Heart right ventricle (tissue), 16 donors: ENCODE data around the gene CMIP. TPM values are rescaled to one million over a fixed set of nuclear protein-coding genes. Genes with fewer than 3 reads are reported as not detected.
A peak's percentile ranks its signal among the peaks of the same experiment; 100 is the strongest.

Source experiments
- ATAC-seq, 8 donors: fragments of 200-7000 bp; cut with Tn5 transposase; one replicate each; pipeline ENCODE4 v1.9.1; 2020; ENCODE audit warnings: mild to moderate bottlenecking in 8 of 8, moderate library complexity in 8 of 8, moderate number of reproducible peaks in 1 of 8
- DNase-seq, 2 donors: peaks; one replicate each; pipeline ENCODE4 v3.0.0-alpha.2; 2020
- H3K27ac ChIP-seq, 10 donors: fragments of 200-600 bp; sonication (generic) in 2 of 10; one replicate each; pipeline versions ENCODE4 v1.5.0 to v1.8.0; 2020 to 2022; ENCODE audit warnings: mild to moderate bottlenecking in 3 of 10
- H3K27me3 ChIP-seq, 7 donors: fragments of 200-600 bp; one replicate each; pipeline ENCODE4 v1.8.0; 2021 to 2022; ENCODE audit warnings: mild to moderate bottlenecking in 2 of 7
- H3K36me3 ChIP-seq, 9 donors: fragments of 200-600 bp; sonication (generic) in 1 of 9; one replicate each; pipeline versions ENCODE4 v1.5.0 to v1.8.0; 2020 to 2022; ENCODE audit warnings: mild to moderate bottlenecking in 2 of 9
- H3K4me1 ChIP-seq, 9 donors: fragments of 200-600 bp; sonication (generic) in 1 of 9; one replicate each; pipeline versions ENCODE4 v1.5.0 to v1.8.0; 2020 to 2022; ENCODE audit warnings: mild to moderate bottlenecking in 4 of 9
- H3K4me3 ChIP-seq, 10 donors: fragments of 200-600 bp; sonication (generic) in 2 of 10; one replicate each; pipeline versions ENCODE4 v1.5.0 to v1.8.0; 2020 to 2022; ENCODE audit warnings: mild to moderate bottlenecking in 7 of 10, moderate library complexity in 2 of 10
- H3K9me3 ChIP-seq, 11 donors: fragments of 200-600 bp in 10 of 11; sonication (generic) in 2 of 11; one replicate each; pipeline versions ENCODE4 v1.5.0 to v1.8.0; 2013 to 2022; ENCODE audit warnings: mild to moderate bottlenecking in 2 of 11, control low read depth in 1 of 11, moderate library complexity in 1 of 11
- CTCF ChIP-seq, 9 donors: fragments of 200-600 bp; sonication (generic) in 2 of 9; IDR thresholded peaks; one replicate each; pipeline versions ENCODE4 v1.5.0 to v1.8.0; 2021 to 2022; ENCODE audit warnings: antibody characterized with exemption in 9 of 9, mild to moderate bottlenecking in 5 of 9, moderate library complexity in 1 of 9
- WGBS, 2 donors: extraction: QIAGEN DNeasy Blood & Tissue Kit; methylation state at CpG; one replicate each; pipeline ENCODE4 v1.1.7; 2013; ENCODE audit warnings: inconsistent platforms in 1 of 2; 5-methylcytosine and 5-hydroxymethylcytosine counted together
- intact Hi-C, 10 donors: fragments of 100-400 bp; cut with DNase I; formaldehyde crosslinking; loops; one replicate each; pipeline versions ENCODE4 v1.11.1 to v1.14.2; 2022
- polyA plus RNA-seq, 2 donors: library from polyadenylated mRNA; stranded (reverse); fragments of 200-250 nt; gene quantifications; one replicate each; pipeline ENCODE4 v1.2.3, GENCODE V29; 2013
- total RNA-seq, 10 donors: library from RNA; stranded (reverse); fragmentation: NEBNext Ultra II Directional in 3 of 10; extraction: Animal tissue kit (Norgen Biotek cat#: 25700) in 3 of 10; gene quantifications; one replicate each; pipeline versions ENCODE4 v1.2.1 to v1.2.4, GENCODE V29; 2021 to 2023
- donor health status: Arrhythmogenic right ventricular cardiomyopathy.
- donor health status: ischemic (EF 13 %, LVEDD 7.1; RV severe dilation, severe dysfunction).
- donor health status: healthy with polysubstance abuse.
- donor health status: DM: no; HTN: yes; CAD: no.
- donor health status: DM: no; HTN: no; CAD: no.
- donor health status: ischemic (EF 25% LVEDD 6.9; RV normal size, moderate dysfunction).
- donor health status: ischemic (EF 25% LVEDD 5.7; RV mildly dilated, moderate dysfunction).
- donor health status: healthy.
- donor health status: DM: yes; HTN: yes; CAD: no.
- donor health status: Ischemic cardiomyopathy.
- donor health status: ischemic (EF 35%, LVEDD 5.7; RV mildly dilated, moderate dysfunction).
- donor health status: nonischemic (EF 11% LVEDD 7.7; RV severe dilation, severe dysfunction).
- donor health status: DM: yes; HTN: yes; CAD: no.
- donor health status: PGD.
- donor health status: ischemic (EF 29% LVEDD 5.4; RV normal size, mild dysfunction).
- donor health status: nonischemic (EF 23%, LVEDD 6.1; RV moderate dilation, normal function).

Gene CMIP
- total and polyA plus RNA-seq, 12 donors = 5.4 to 32.8 (median 13.0) TPM

GRCh38 chr16:81483064-81483969, 38.7 kb downstream of the CMIP start:
- Histone ChIP-seq H3K36me3 (no peaks in the 10 kb centered on the region), H3K4me3 (no peak overlapping the region), H3K27me3 (no peaks in the 10 kb centered on the region), H3K27ac (peak overlapping the region in 1 of 10 donors; percentile 87), H3K9me3 (no peaks in the 10 kb centered on the region), H3K4me1 (peaks cover 6 to 95% (median 51%) of the 10 kb centered on the region in 9 donors)
- DNase-seq = no peak
- TF ChIP-seq CTCF (IDR thresholded peaks at IDR 0.05) = no peak
- 85 to 90% methylated on average over 10 of the region's 10 CpGs for WGBS, 2 donors
- no peak for ATAC-seq
- intact Hi-C loops = loop anchor here in 1 of 10 donors (5.0 kb wide), 1 partner anchor 36 kb away; no protein-coding TSS in a partner anchor

DNA sequence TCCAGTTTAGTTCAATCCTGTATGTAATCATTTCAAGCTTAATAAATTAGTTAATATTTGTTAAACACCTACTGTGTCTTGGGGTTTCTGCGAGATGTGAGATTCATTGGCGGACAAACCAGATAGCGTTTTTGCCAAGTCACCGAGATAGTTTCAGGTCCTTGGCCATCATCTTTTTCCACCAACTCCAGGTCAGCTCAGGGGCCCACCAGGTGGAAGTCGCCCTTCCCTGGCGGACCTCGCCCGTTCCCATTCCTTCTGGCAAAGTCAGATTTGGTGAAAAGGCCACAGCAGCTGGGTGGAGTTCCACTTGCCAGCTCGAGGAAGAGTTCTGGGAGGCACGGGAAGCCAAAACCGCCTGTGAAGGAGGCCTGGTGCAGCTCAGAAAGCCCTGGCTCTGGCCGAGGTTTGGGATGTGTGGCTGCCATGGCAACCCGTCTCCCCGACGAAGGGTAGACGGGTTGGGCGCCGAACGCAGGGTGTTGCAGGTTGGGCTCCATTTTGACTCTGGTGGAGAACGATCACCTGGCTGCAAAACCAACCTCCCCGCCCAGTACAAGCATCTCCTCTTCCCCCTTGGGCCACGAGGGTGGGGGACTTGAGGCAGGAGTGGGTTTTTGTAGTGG, 39.5 kb downstream of the CMIP start:
- Histone ChIP-seq H3K27me3 (no peaks in the 10 kb centered on the region), H3K27ac (peak overlapping the region in 1 of 10 donors; percentile 87), H3K4me1 (peaks cover 3 to 95% (median 43%) of the 10 kb centered on the region in 9 donors), H3K36me3 (no peaks in the 10 kb centered on the region), H3K4me3 (no peak overlapping the region), H3K9me3 (no peaks in the 10 kb centered on the region)
- TF ChIP-seq CTCF (IDR thresholded peaks at IDR 0.05) = no peak
- no peak for ATAC-seq
- 93 to 97% methylated on average over 22 of the region's 22 CpGs for WGBS, 2 donors
- intact Hi-C loops = loop anchor here in 1 of 10 donors (5.0 kb wide), 1 partner anchor 37 kb away; no protein-coding TSS in a partner anchor
- DNase-seq = no peak

- no peaks in the 10 kb centered on the region for H3K27me3 ChIP-seq
- no peak for ATAC-seq
- 79 to 82% methylated on average over 11 of the region's 11 CpGs for WGBS, 2 donors
- H3K9me3 ChIP-seq = no peaks in the 10 kb centered on the region
- no peaks in the 10 kb centered on the region for H3K36me3 ChIP-seq
- intact Hi-C loops = loop anchor here in 1 of 10 donors (5.0 kb wide), 1 partner anchor 38 kb away; no protein-coding TSS in a partner anchor
- TF ChIP-seq CTCF (IDR thresholded peaks at IDR 0.05) = no peak
- H3K27ac ChIP-seq = no peak overlapping the region
- DNase-seq = no peak
- no peak overlapping the region for H3K4me3 ChIP-seq
- H3K4me1 ChIP-seq = peaks cover 3 to 94% (median 45%) of the 10 kb centered on the region in 9 donors
Measured at GRCh38 chr16:81484908-81485624, 40.5 kb downstream of the CMIP start.
